ENCODE measurements around the gene HES4.
"Not testable (repeated sequence)": the region's sequence is repeated elsewhere in the genome, so short reads cannot be mapped to it uniquely, and the experiment has no call there.

DNA sequence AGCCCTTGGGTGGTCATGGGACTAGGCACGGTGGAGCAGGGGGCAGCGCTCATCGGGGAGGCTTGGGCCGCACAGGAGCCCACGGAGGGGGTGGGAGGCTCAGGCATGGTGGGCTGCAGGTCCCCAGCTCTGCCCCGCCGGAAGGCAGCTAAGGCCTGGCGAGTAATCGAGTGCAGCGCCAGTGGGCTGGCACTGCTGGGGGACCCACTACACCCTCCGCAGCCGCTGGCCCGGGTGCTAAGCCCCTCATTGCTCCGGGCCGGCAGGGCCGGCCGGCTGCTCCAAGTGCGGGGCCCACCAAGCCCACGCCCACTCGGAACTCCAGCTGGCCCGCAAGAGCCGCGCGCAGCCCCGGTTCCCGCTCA is 18.4 kb upstream of the HES4 start:
- TF ChIP-seq CTCF (conservative IDR thresholded peaks at IDR 0.05; ENCODE audit: low read depth, low read length); EZH2 (IDR thresholded peaks at IDR 0.05; ENCODE audit: low read length, unreplicated experiment); EZH2phosphoT487 (IDR thresholded peaks at IDR 0.05; ENCODE audit: borderline replicate concordance, low read length): not testable (repeated sequence)
